Stomach (tissue), 4 donors: ENCODE measurements around the gene CYTH2.

Source experiments
- CTCF ChIP-seq, 7 experiments: fragments of 450-650 bp in 4 of 7; fragments of 200-600 bp in 3 of 7; sonication (generic) in 3 of 7; IDR thresholded peaks; one replicate each; pipeline ENCODE4 v1.5.1; 2016 to 2019; ENCODE audit warnings: antibody characterized with exemption in 7 of 7, control low read depth in 2 of 7, mild to moderate bottlenecking in 1 of 7
- POLR2A ChIP-seq, 4 donors: fragments of 450-650 bp; IDR thresholded peaks; one replicate each; pipeline ENCODE4 v1.6.1; 2016; ENCODE audit warnings: antibody characterized with exemption in 4 of 4, control low read depth in 2 of 4, mild to moderate bottlenecking in 1 of 4, moderate library complexity in 1 of 4

DNA sequence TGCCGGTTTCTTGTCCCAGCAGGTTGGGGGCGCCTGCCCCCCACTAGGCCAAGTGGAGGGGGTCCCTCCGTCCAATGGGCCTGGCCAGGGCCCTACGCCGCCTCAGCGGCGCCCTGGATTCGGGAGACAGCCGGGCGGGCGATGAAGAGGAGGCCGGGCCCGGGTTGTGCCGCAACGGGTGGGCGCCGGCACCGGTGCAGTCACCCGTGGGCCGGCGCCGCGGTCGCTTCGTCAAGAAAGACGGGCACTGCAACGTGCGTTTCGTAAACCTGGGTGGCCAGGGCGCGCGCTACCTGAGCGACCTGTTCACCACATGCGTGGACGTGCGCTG is 7.6 kb upstream of the CYTH2 start:
- no peak for TF ChIP-seq CTCF (IDR thresholded peaks at IDR 0.05)
- TF ChIP-seq POLR2A (IDR thresholded peaks at IDR 0.05): no peak
